Astrocyte (in vitro differentiated cells and primary cell): ENCODE data around the gene RCN2. TPM values are rescaled to one million over a fixed set of nuclear protein-coding genes. Genes with fewer than 3 reads are reported as not detected.

Source experiments
- DNase-seq: peaks from one replicate; pipeline ENCODE4 v3.0.0-alpha.2; 2010; ENCODE audit warnings: low read depth
- FAIRE-seq: peaks from 2 replicates; lab custom pipeline; 2011; peaks lifted over from hg19 to GRCh38; lab: Jason Lieb, UNC
- H2AFZ ChIP-seq: 2 replicates; pipeline ENCODE4 v1.6.0; 2012; ENCODE audit warnings: low read depth, low read length, inconsistent platforms
- H3K27ac ChIP-seq: 2 replicates; pipeline ENCODE4 v1.5.1; 2011; ENCODE audit warnings: low read depth, low read length, inconsistent platforms
- H3K27me3 ChIP-seq: 2 replicates; pipeline ENCODE4 v1.6.0; 2011; ENCODE audit warnings: low read length, inconsistent platforms; ENCODE audit not compliant: insufficient read depth
- H3K36me3 ChIP-seq: 2 replicates; pipeline ENCODE4 v1.5.1; 2011; ENCODE audit warnings: low read length, inconsistent platforms; ENCODE audit not compliant: insufficient read depth
- H3K4me1 ChIP-seq: 2 replicates; pipeline ENCODE4 v1.5.1; 2011; ENCODE audit warnings: low read length, inconsistent platforms; ENCODE audit not compliant: insufficient read depth
- H3K4me2 ChIP-seq: 2 replicates; pipeline ENCODE4 v1.6.0; 2012; ENCODE audit warnings: low read length, inconsistent platforms
- H3K4me3 ChIP-seq: 2 replicates; pipeline ENCODE4 v1.5.1; 2011; ENCODE audit warnings: low read depth, mild to moderate bottlenecking, low read length, inconsistent platforms; ENCODE audit not compliant: insufficient read depth
- H3K79me2 ChIP-seq: 2 replicates; pipeline ENCODE4 v1.6.0; 2012; ENCODE audit warnings: mild to moderate bottlenecking, low read length, inconsistent platforms; ENCODE audit not compliant: insufficient read depth
- H3K9ac ChIP-seq: 2 replicates; pipeline ENCODE4 v1.6.0; 2012; ENCODE audit warnings: mild to moderate bottlenecking, low read length, inconsistent platforms
- H3K9me3 ChIP-seq: 2 replicates; pipeline ENCODE4 v1.5.1; 2012; ENCODE audit warnings: low read depth, mild to moderate bottlenecking, low read length, inconsistent platforms; ENCODE audit not compliant: insufficient read depth
- H4K20me1 ChIP-seq: 2 replicates; pipeline ENCODE4 v1.6.0; 2012; ENCODE audit warnings: low read length, inconsistent platforms; ENCODE audit not compliant: insufficient read depth
- H3K27ac Mint-ChIP-seq: one replicate; pipeline ENCODE4 v1.8.0; 2021; ENCODE audit warnings: mild to moderate bottlenecking, mixed read lengths; ENCODE audit not compliant: unreplicated experiment
- H3K27me3 Mint-ChIP-seq: one replicate; pipeline ENCODE4 v1.8.0; 2021; ENCODE audit warnings: low read depth, mixed read lengths; ENCODE audit not compliant: unreplicated experiment
- H3K36me3 Mint-ChIP-seq: one replicate; pipeline ENCODE4 v1.8.0; 2021; ENCODE audit warnings: low read depth, mixed read lengths; ENCODE audit not compliant: unreplicated experiment
- H3K4me1 Mint-ChIP-seq: one replicate; pipeline ENCODE4 v1.8.0; 2021; ENCODE audit warnings: low read depth, mixed read lengths; ENCODE audit not compliant: unreplicated experiment
- H3K4me3 Mint-ChIP-seq: one replicate; pipeline ENCODE4 v1.8.0; 2021; ENCODE audit warnings: mild to moderate bottlenecking, moderate library complexity, mixed read lengths; ENCODE audit not compliant: unreplicated experiment
- H3K9me3 Mint-ChIP-seq: one replicate; pipeline ENCODE4 v1.8.0; 2021; ENCODE audit warnings: mild to moderate bottlenecking, mixed read lengths; ENCODE audit not compliant: unreplicated experiment
- CTCF ChIP-seq: IDR thresholded peaks from 2 replicates; pipeline ENCODE4 v1.5.1; 2011; ENCODE audit warnings: low read depth, mild to moderate bottlenecking, inconsistent platforms, low read length, moderate library complexity; ENCODE audit not compliant: insufficient read depth
- EZH2 ChIP-seq: IDR thresholded peaks from 2 replicates; pipeline ENCODE4 v1.6.1; 2012; ENCODE audit warnings: mild to moderate bottlenecking, low read length, inconsistent platforms; ENCODE audit not compliant: insufficient read depth
- total RNA-seq: library from RNA; stranded (reverse); gene quantifications from 2 replicates; pipeline ENCODE4 v1.2.1, GENCODE V29; 2021

The RCN2 gene
- total RNA-seq, 1 donor from 2014 or later, result 80.2 TPM

- no peaks in the 10 kb centered on the region for H3K36me3 Mint-ChIP-seq
- H3K4me1 Mint-ChIP-seq, result peaks cover 40% of the 10 kb centered on the region
- no peaks in the 10 kb centered on the region for H3K9me3 ChIP-seq
- no peaks in the 10 kb centered on the region for H3K79me2 ChIP-seq
- no peak for TF ChIP-seq CTCF
- TF ChIP-seq EZH2, result no peak
- H3K27me3 ChIP-seq, result no peaks in the 10 kb centered on the region
- DNase-seq, result no peak
- H3K4me3 Mint-ChIP-seq, result no peak overlapping the region
- H3K4me3 ChIP-seq, result no peak overlapping the region
- H3K4me2 ChIP-seq, result no peak overlapping the region
- no peak overlapping the region for H3K9ac ChIP-seq
- no peak overlapping the region for H3K27ac ChIP-seq
- H3K36me3 ChIP-seq, result no peaks in the 10 kb centered on the region
- no peak overlapping the region for H2AFZ ChIP-seq
- FAIRE-seq, result no peak
- H3K27ac Mint-ChIP-seq, result peak overlapping the region; percentile 6
- H3K9me3 Mint-ChIP-seq, result peaks cover 1% of the 10 kb centered on the region
- H4K20me1 ChIP-seq, result no peaks in the 10 kb centered on the region
- H3K4me1 ChIP-seq, result peaks cover 10% of the 10 kb centered on the region
- no peaks in the 10 kb centered on the region for H3K27me3 Mint-ChIP-seq
Observed at GRCh38 chr15:76961268-76962011, 29.9 kb downstream of the RCN2 start.

- no peak for TF ChIP-seq CTCF
- Histone ChIP-seq H4K20me1 (no peaks in the 10 kb centered on the region), H3K36me3 (no peaks in the 10 kb centered on the region), H3K4me3 (no peak overlapping the region), H3K79me2 (no peaks in the 10 kb centered on the region), H3K9ac (no peak overlapping the region), H3K9me3 (no peaks in the 10 kb centered on the region), H3K4me2 (no peak overlapping the region), H2AFZ (no peak overlapping the region), H3K27me3 (no peaks in the 10 kb centered on the region), H3K4me1 (peaks cover 10% of the 10 kb centered on the region), H3K27ac (no peak overlapping the region)
- peaks cover 1% of the 10 kb centered on the region for H3K9me3 Mint-ChIP-seq
- peaks cover 46% of the 10 kb centered on the region for H3K4me1 Mint-ChIP-seq
- no peak for FAIRE-seq
- no peaks in the 10 kb centered on the region for H3K27me3 Mint-ChIP-seq
- no peak overlapping the region for H3K27ac Mint-ChIP-seq
- no peaks in the 10 kb centered on the region for H3K36me3 Mint-ChIP-seq
- no peak overlapping the region for H3K4me3 Mint-ChIP-seq
- no peak for DNase-seq
Observed at GRCh38 chr15:76962337-76963013, 30.9 kb downstream of the RCN2 start.

GRCh38 chr15:76963596-76963995, 32.0 kb downstream of the RCN2 start:
- FAIRE-seq (no peak), DNase-seq (no peak)
- H3K4me1 ChIP-seq, result peaks cover 10% of the 10 kb centered on the region
- Mint-ChIP-seq H3K27ac (peak overlapping the region; percentile 56), H3K27me3 (no peaks in the 10 kb centered on the region), H3K9me3 (peaks cover 1% of the 10 kb centered on the region), H3K4me3 (no peak overlapping the region), H3K4me1 (peaks cover 46% of the 10 kb centered on the region), H3K36me3 (no peaks in the 10 kb centered on the region)
- H3K36me3 ChIP-seq, result no peaks in the 10 kb centered on the region
- H2AFZ ChIP-seq, result no peak overlapping the region
- H3K4me3 ChIP-seq, result no peak overlapping the region
- H3K27me3 ChIP-seq, result no peaks in the 10 kb centered on the region
- no peaks in the 10 kb centered on the region for H3K79me2 ChIP-seq
- TF ChIP-seq CTCF (no peak), EZH2 (no peak)
- no peak overlapping the region for H3K27ac ChIP-seq
- no peaks in the 10 kb centered on the region for H3K9me3 ChIP-seq
- no peak overlapping the region for H3K9ac ChIP-seq
- H3K4me2 ChIP-seq, result peak overlapping the region; percentile 29
- H4K20me1 ChIP-seq, result no peaks in the 10 kb centered on the region
